ENCODE results near the gene COPS4. TPM values are rescaled to one million over a fixed set of nuclear protein-coding genes. Genes with fewer than 3 reads are reported as not detected.
"Not testable (repeated sequence)": the region's sequence is repeated elsewhere in the genome, so short reads cannot be mapped to it uniquely, and the experiment has no call there.

COPS4 gene
- total and polyA plus RNA-seq, 2 of the 8 experiments (the other 6 are each of a cell fraction or from before 2014, with no cell fraction given), result 14.9 to 28.3 TPM

DNA sequence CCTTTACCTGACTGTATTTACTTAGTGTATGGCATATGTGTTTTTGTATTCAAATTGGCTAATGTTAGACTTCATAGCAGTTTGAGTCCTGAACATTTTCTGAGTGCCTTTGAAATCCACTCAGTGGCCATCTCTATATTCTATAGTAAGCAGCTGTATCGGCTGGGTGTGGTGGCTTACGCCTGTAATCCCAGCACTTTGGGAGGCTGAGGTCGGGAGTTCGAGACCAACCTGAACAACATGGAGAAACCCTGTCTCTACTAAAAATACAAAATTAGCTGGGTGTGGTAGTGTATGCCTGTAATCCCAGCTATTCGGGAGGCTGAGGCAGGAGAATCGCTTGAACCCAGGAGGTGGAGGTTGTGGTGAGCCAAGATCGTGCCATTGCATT is 76.8 kb downstream of the COPS4 start:
- H3K18ac ChIP-seq (ENCODE audit: extremely low read depth, low read length); H3K14ac ChIP-seq (ENCODE audit: insufficient read length); H2BK5ac ChIP-seq (ENCODE audit: low read depth, low read length); DNase-seq (ENCODE audit: low read depth in 1 of 2, low spot score in 2 of 2); H3K27me3 ChIP-seq (replicated peaks in 1 of 4; ENCODE audit: control insufficient read depth in 3 of 4, extremely low read depth in 1 of 4, insufficient read depth in 3 of 4, low read length in 3 of 4); H3K9ac ChIP-seq (replicated peaks in 1 of 4; ENCODE audit: extremely low read depth in 1 of 4, low read depth in 3 of 4, low read length in 3 of 4); H3K79me2 ChIP-seq (ENCODE audit: control insufficient read depth in 1 of 2, insufficient read depth in 2 of 2, low read length in 2 of 2); H2BK15ac ChIP-seq (ENCODE audit: low read length); H3K36me3 ChIP-seq (ENCODE audit: control insufficient read depth in 2 of 4, insufficient read depth in 4 of 4, low read length in 3 of 4); H2AFZ ChIP-seq (ENCODE audit: low read length); H3K27ac ChIP-seq (ENCODE audit: low read depth, low read length); H3K4ac ChIP-seq (replicated peaks; ENCODE audit: insufficient read length, low read depth, low read length); H4K8ac ChIP-seq (ENCODE audit: extremely low read depth, insufficient read depth, low read length); H3K4me3 ChIP-seq (ENCODE audit: extremely low read depth in 1 of 4, insufficient read depth in 2 of 4, low read depth in 3 of 4, low read length in 4 of 4); H2BK120ac ChIP-seq (replicated peaks; ENCODE audit: low read depth, low read length); H2BK12ac ChIP-seq (ENCODE audit: low read depth, low read length); POLR2A ChIA-PET (ENCODE audit: partially characterized antibody); H4K20me1 ChIP-seq (replicated peaks in 1 of 2; ENCODE audit: control insufficient read depth in 1 of 2, insufficient read depth in 2 of 2, low read length in 2 of 2); H2AK5ac ChIP-seq (ENCODE audit: low read depth, low read length); H3K79me1 ChIP-seq (ENCODE audit: low read depth, low read length); H3K4me2 ChIP-seq (ENCODE audit: insufficient read depth in 1 of 2, low read depth in 2 of 2, low read length in 2 of 2); H4K5ac ChIP-seq (ENCODE audit: insufficient read length, low read depth, low read length); H3K9me3 ChIP-seq (ENCODE audit: insufficient read depth in 2 of 2, low read depth in 1 of 2, low read length in 1 of 2); H3K23ac ChIP-seq (ENCODE audit: insufficient read length); H3K56ac ChIP-seq (replicated peaks; ENCODE audit: insufficient read length, low read depth, low read length); H2BK20ac ChIP-seq (ENCODE audit: low read length); H3K23me2 ChIP-seq (ENCODE audit: low read depth, low read length); H4K91ac ChIP-seq (replicated peaks; ENCODE audit: insufficient read length, low read length); FAIRE-seq: not testable (repeated sequence)
- H3K4me1 ChIP-seq (replicated peaks in 1 of 4; ENCODE audit: control insufficient read depth in 3 of 4, insufficient read depth in 4 of 4, low read length in 3 of 4), result peaks cover 0 to 13% (median 1%) of the 10 kb centered on the region in 4 experiments; a peak in 4 of 7 replicates
- CTCF ChIA-PET (ENCODE audit: partially characterized antibody), result interaction anchor here (0.9 to 2.3 kb wide), 4 partner anchors 14 to 139 kb away, joined by 3 to 9 read pairs (median 3); no protein-coding TSS in a partner anchor
- 93% methylated on average over 7 of the region's 7 CpGs; no CpG with 5 or more reads in 1 of the 2 experiments for WGBS, 2 experiments (ENCODE audit: extremely low coverage in 1 of 2, insufficient coverage in 1 of 2, insufficient read length in 1 of 2, insufficient replicate concordance in 2 of 2, low coverage in 1 of 2, low lambda C conversion rate in 2 of 2, missing lambda C conversion rate in 1 of 2)
